Measurements from ENCODE around the gene SYT1. TPM values are rescaled to one million over a fixed set of nuclear protein-coding genes. Genes with fewer than 3 reads are reported as not detected.
"Not testable (repeated sequence)": the region's sequence is repeated elsewhere in the genome, so short reads cannot be mapped to it uniquely, and the experiment has no call there.

The SYT1 gene
- total and polyA plus RNA-seq, 10 donors: 0.56 to 7.3 (median 2.6) TPM

GRCh38 chr12:78829690-78830089 lies 34.9 kb upstream of the SYT1 start:
- no peak for DNase-seq
- Histone ChIP-seq H3K27ac (no peak overlapping the region), H3K27me3 (replicated peaks in 1 of 7) (no peaks in the 10 kb centered on the region), H3K9me3 (peaks cover 0 to 5% (median 0%) of the 10 kb centered on the region in 8 donors), H3K4me3 (no peak overlapping the region), H3K4me1 (no peaks in the 10 kb centered on the region), H3K36me3 (no peaks in the 10 kb centered on the region)
- 78 to 88% (median 84%) methylated on average over 2 of the region's 2 CpGs for WGBS, 5 donors
- TF ChIP-seq, protein P1, sequence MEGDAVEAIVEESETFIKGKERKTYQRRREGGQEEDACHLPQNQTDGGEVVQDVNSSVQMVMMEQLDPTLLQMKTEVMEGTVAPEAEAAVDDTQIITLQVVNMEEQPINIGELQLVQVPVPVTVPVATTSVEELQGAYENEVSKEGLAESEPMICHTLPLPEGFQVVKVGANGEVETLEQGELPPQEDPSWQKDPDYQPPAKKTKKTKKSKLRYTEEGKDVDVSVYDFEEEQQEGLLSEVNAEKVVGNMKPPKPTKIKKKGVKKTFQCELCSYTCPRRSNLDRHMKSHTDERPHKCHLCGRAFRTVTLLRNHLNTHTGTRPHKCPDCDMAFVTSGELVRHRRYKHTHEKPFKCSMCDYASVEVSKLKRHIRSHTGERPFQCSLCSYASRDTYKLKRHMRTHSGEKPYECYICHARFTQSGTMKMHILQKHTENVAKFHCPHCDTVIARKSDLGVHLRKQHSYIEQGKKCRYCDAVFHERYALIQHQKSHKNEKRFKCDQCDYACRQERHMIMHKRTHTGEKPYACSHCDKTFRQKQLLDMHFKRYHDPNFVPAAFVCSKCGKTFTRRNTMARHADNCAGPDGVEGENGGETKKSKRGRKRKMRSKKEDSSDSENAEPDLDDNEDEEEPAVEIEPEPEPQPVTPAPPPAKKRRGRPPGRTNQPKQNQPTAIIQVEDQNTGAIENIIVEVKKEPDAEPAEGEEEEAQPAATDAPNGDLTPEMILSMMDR (IDR thresholded peaks at IDR 0.05 in 8 of 11, conservative IDR thresholded peaks at IDR 0.05 in 3 of 11): no peak
- TF ChIP-seq POLR2A (IDR thresholded peaks at IDR 0.05): no peak
- TF ChIP-seq POLR2AphosphoS5 (IDR thresholded peaks at IDR 0.05): no peak
- intact Hi-C loops (cut with DNase I; ENCODE audit: low total_unique reads): no loop called here

DNA sequence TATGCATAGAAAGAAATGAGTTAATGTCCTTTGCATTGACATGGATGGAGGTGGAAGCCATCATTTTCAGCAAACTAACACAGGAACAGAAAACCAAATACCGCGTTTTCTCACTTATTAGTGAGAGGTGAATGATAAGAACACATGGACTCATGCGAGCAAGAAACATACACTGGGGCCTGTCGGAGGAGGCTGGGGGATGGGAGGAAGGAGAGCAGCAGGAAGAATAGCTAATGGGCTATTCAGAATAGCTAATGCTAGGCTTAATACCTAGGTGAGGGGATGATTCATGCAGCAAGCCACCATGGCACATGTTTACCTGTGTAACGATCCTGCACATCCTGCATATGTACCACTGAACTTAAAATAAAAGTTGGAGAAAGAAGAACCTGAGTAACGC lies 29.1 kb upstream of the SYT1 start:
- Histone ChIP-seq H3K27me3 (replicated peaks in 1 of 7) (no peaks in the 10 kb centered on the region), H3K9me3 (no peaks in the 10 kb centered on the region), H3K27ac (no peak overlapping the region), H3K4me1 (no peaks in the 10 kb centered on the region), H3K36me3 (no peaks in the 10 kb centered on the region), H3K4me3 (no peak overlapping the region)
- 89 to 94% (median 92%) methylated on average over 6 of the region's 6 CpGs for WGBS, 5 donors
- TF ChIP-seq POLR2AphosphoS5 (IDR thresholded peaks at IDR 0.05) (no peak), POLR2A (IDR thresholded peaks at IDR 0.05) (no peak)
- TF ChIP-seq, protein P1 (IDR thresholded peaks at IDR 0.05 in 8 of 11, conservative IDR thresholded peaks at IDR 0.05 in 3 of 11): no peak
- no peak for DNase-seq
- intact Hi-C loops (cut with DNase I; ENCODE audit: low total_unique reads): no loop called here

DNA sequence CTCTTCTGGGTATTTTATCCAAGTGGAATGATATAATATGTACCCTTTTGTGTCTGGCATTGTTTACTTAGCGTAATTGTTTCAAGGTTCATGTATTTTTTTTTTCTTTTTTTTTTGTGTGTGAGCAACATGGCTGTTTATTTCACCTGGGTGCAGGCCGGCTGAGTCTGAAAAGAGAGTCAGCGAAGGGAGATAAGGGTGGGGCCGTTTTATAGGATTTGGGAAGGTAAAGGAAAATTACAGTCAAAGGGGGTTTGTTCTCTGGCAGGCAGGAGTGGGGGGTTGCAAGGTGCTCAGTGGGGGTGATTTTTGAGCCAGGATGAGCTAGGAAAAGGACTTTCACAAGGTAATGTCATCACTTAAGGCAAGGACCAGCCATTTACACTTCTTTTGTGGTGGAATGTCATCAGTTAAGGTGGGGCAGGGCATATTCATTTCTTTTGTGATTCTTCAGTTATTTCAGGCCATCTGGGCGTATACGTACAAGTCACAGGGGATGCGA lies 24.0 kb upstream of the SYT1 start:
- intact Hi-C loops (cut with DNase I; ENCODE audit: low total_unique reads); H3K27me3 ChIP-seq (replicated peaks in 1 of 7); H3K4me3 ChIP-seq; DNase-seq; H3K4me1 ChIP-seq; H3K36me3 ChIP-seq; H3K27ac ChIP-seq: not testable (repeated sequence)
- 85 to 90% (median 87%) methylated on average over 7 of the region's 7 CpGs for WGBS, 5 donors
- peaks cover 0 to 12% (median 6%) of the 10 kb centered on the region in 8 donors for H3K9me3 ChIP-seq

GRCh38 chr12:78853231-78853630 lies 11.3 kb upstream of the SYT1 start:
- Histone ChIP-seq H3K27me3 (replicated peaks in 1 of 7) (no peaks in the 10 kb centered on the region), H3K4me3 (no peak overlapping the region), H3K9me3 (peaks cover 0 to 25% (median 13%) of the 10 kb centered on the region in 8 donors), H3K36me3 (no peaks in the 10 kb centered on the region), H3K27ac (no peak overlapping the region), H3K4me1 (no peaks in the 10 kb centered on the region)
- intact Hi-C loops (cut with DNase I; ENCODE audit: low total_unique reads): no loop called here
- no peak for TF ChIP-seq POLR2A (IDR thresholded peaks at IDR 0.05)
- no peak for TF ChIP-seq POLR2AphosphoS5 (IDR thresholded peaks at IDR 0.05)
- TF ChIP-seq, protein P1 (IDR thresholded peaks at IDR 0.05 in 8 of 11, conservative IDR thresholded peaks at IDR 0.05 in 3 of 11): no peak
- DNase-seq: no peak
